DOHH2 (cell line): ENCODE measurements around the gene MSLN.

Experiments used
- CTCF ChIP-seq: fragments of 200-600 bp; sonication (generic); IDR thresholded peaks from one replicate; pipeline ENCODE4 v1.5.1; 2014; ENCODE audit warnings: antibody characterized with exemption, mild to moderate bottlenecking, low read depth, low read length; ENCODE audit not compliant: poor library complexity, severe bottlenecking
- EZH2phosphoT487 ChIP-seq: fragments of 200-600 bp; sonication (generic); IDR thresholded peaks from 2 replicates; pipeline ENCODE4 v1.6.1; 2017; ENCODE audit warnings: borderline replicate concordance, mild to moderate bottlenecking, antibody characterized with exemption, low read length, moderate library complexity, mixed read lengths

GRCh38 chr16:729768-730665, 30.5 kb upstream of the MSLN start:
- TF ChIP-seq CTCF: no peak
- no peak for TF ChIP-seq EZH2phosphoT487
